ENCODE results near the gene PDE6B. TPM values are rescaled to one million over a fixed set of nuclear protein-coding genes. Genes with fewer than 3 reads are reported as not detected.
"Not testable (repeated sequence)": the region's sequence is repeated elsewhere in the genome, so short reads cannot be mapped to it uniquely, and the experiment has no call there.

The PDE6B gene
- total RNA-seq, 1 donor, result under 0.01 TPM

DNA sequence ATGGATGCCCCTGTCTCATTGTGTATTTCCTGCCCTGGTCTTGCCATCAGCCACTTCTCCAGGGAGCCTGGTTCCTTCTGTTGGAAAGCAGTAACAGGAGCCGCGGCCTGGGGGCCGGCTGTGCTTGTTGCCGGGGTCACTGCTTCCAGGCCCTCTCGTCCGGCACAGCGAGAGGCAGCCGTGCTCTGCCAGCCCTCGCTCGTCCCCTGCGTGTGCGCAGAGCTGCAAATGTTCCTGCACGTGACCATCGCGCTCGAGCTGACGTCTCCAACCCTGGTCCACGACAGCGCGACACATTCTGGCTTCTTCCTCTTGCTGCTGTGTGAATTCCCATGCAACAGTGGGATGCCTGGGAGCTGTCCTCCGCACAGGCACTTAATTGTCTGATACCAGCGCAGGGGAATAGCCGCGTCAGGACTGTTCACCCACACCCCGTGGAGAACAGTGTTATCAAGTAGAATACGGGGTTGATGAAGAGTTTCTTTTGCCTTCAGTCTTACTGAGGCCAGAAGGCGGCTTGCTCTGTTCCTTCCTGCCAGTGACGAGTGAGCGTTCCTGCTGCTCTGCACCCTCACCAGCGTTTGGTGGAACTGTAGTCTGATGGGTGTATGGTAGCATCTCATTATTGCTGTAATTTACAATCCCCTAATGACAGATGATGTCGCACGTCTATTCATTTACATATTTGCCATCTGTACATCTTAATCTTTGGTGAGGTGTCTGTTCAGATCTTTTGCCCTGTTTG lies 12.3 kb downstream of the PDE6B start:
- TF ChIP-seq, protein P1, sequence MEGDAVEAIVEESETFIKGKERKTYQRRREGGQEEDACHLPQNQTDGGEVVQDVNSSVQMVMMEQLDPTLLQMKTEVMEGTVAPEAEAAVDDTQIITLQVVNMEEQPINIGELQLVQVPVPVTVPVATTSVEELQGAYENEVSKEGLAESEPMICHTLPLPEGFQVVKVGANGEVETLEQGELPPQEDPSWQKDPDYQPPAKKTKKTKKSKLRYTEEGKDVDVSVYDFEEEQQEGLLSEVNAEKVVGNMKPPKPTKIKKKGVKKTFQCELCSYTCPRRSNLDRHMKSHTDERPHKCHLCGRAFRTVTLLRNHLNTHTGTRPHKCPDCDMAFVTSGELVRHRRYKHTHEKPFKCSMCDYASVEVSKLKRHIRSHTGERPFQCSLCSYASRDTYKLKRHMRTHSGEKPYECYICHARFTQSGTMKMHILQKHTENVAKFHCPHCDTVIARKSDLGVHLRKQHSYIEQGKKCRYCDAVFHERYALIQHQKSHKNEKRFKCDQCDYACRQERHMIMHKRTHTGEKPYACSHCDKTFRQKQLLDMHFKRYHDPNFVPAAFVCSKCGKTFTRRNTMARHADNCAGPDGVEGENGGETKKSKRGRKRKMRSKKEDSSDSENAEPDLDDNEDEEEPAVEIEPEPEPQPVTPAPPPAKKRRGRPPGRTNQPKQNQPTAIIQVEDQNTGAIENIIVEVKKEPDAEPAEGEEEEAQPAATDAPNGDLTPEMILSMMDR (IDR thresholded peaks at IDR 0.05; ENCODE audit: insufficient read depth, low read depth, low read length), result no peak
- no peak overlapping the region for H3K4me3 ChIP-seq (ENCODE audit: low read depth, low read length)
- DNase-seq (ENCODE audit: low read depth), result no peak

DNA sequence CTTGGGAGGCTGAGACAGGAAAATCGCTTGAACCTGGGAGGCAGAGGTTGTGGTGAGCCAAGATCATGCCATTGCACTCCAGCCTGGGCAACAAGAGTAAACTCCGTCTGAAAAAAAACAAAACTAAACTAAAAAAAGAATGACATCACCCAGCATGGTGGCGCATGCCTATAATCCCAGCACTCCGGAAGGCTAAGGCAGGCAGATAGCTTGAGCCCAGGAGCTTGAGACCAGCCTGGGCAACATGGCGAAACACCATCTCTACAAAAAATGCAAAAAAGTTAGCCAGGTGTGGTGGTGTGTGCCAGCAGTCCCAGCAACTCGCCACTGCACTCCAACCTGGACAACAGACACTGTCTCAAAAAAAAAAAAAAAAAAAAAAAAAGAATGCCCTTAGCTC lies 17.0 kb downstream of the PDE6B start:
- not testable (repeated sequence) for DNase-seq (ENCODE audit: low read depth); H3K4me3 ChIP-seq (ENCODE audit: low read depth, low read length)

DNA sequence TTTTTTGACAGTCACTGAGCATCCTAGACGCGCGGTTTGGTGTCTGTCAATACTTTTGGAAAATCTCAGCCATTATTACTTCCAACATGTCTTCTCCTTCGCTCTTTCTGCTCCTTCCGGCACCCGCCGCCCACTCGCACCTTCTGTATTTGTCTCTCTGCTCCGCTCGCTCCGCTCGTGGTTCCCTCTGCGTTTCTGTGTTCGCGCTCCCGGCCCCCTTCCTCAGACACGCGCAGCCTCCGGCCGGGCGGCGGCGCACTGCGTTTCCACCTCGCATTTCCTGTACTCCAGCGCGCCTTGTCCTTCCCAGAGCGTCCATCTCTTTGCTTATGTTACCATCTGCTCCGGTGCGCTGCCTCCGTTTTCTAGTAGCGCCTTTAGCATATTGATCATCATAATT lies 21.1 kb downstream of the PDE6B start:
- peak; percentile 18 for DNase-seq (ENCODE audit: low read depth)
- TF ChIP-seq, protein P1 (IDR thresholded peaks at IDR 0.05; ENCODE audit: insufficient read depth, low read depth, low read length), result peak; percentile 11
- peak overlapping the region; percentile 29 for H3K4me3 ChIP-seq (ENCODE audit: low read depth, low read length)

DNA sequence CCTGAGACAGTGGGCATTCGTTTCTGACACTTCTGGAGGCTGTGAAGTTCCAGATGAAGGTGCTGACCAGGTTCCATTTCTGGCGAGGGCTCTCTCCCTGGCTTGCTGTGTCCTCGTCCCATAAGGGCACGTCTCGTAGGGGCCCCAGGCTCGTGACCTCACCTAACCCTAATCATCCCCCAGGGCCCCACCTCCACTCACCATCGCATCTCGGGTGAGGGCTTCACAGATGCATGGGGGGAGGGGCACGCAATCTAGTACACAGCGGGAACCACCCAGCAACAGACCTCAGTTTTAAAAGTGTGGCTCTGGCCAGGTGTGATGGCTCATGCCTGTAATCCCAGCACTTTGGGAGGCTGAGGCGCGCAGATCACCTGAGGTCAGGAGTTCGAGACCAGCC lies 22.1 kb downstream of the PDE6B start:
- DNase-seq (ENCODE audit: low read depth), result no peak
- no peak overlapping the region for H3K4me3 ChIP-seq (ENCODE audit: low read depth, low read length)
- TF ChIP-seq, protein P1 (IDR thresholded peaks at IDR 0.05; ENCODE audit: insufficient read depth, low read depth, low read length), result no peak

DNA sequence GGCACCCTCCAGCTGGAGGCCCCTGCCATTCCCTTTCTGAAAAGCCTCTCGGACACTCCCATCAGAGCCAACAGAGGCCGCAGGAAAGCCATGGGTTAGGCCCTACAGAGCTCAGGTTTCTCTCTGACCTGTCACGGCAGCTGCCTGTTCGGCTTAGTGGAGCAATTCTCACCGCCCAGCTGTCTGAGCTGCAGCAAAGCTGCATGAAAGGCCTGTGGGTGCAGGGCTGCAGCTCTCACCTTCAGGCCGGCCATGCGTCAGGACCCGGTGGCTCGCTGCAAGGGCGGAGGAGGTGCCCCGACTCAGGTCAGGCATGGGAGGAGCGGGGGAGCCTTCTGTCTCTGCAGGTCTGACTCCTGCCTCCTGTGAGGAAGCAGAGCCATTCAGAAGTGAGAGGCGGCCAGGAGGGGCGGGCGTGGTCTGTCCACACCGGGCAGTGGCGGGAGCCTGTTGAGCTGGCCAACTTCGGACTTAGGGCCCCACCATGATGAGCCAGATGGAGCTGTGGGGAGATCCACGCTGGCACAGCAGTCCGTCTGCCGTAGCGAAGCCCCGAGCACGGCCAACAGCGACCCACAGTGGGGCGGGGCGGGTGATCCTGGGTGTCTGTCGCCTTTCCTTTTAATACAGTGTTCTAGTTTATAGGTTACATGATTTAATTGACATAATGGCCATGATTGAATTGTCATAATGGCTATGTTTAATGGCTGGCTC lies 23.4 kb downstream of the PDE6B start:
- TF ChIP-seq, protein P1 (IDR thresholded peaks at IDR 0.05; ENCODE audit: insufficient read depth, low read depth, low read length), result no peak
- H3K4me3 ChIP-seq (ENCODE audit: low read depth, low read length), result no peak overlapping the region
- no peak for DNase-seq (ENCODE audit: low read depth)

DNA sequence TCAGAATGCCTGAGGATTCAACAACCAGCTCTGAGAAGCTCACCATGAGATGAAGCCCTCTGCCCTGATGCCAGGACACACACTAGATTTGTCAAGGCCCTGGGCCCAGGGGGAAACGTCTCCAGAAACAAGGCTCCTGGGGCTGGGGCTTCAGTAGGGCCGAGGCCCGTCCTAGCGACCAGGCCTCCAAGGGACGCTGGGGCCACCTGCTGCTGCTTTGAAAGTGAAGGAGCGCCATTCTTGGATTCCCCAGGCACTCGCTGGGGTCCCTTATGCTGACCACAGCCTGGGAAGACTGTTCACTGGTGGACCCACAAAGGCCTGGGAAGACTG lies 23.9 kb downstream of the PDE6B start:
- H3K4me3 ChIP-seq (ENCODE audit: low read depth, low read length), result no peak overlapping the region
- no peak for DNase-seq (ENCODE audit: low read depth)
- TF ChIP-seq, protein P1 (IDR thresholded peaks at IDR 0.05; ENCODE audit: insufficient read depth, low read depth, low read length), result no peak

DNA sequence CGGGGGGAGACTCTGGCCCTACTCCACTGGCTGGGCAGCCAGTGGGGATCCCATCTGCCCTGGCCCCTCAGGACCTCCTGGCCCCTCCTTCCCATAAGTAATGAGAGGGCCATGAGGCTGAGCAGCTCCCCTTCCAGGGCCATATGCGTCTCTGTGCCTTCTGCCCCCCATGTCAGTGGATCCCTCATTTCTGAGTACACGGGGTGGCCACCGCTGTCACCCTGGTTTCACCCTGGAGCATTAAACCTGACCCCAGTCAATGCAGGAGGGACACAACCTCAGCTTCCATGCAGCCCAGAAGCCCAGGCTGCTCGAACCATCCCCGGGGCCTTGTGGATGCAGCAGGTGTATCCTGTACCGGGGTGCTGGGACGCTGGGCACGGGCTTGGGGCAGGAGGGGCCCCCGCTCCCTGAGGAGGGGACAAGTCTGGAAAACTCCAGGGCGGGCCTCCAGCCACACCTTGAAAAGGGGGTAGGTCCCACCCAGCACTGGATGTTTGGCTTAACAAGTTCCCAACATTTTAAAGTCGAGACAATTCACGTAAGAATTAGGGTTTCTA lies 24.5 kb downstream of the PDE6B start:
- TF ChIP-seq, protein P1 (IDR thresholded peaks at IDR 0.05; ENCODE audit: insufficient read depth, low read depth, low read length), result no peak
- H3K4me3 ChIP-seq (ENCODE audit: low read depth, low read length), result no peak overlapping the region
- no peak for DNase-seq (ENCODE audit: low read depth)

Data from fibroblast of villous mesenchyme (primary cell).